SU-DHL-6 (cell line): Measurements from ENCODE around the gene NTRK2.

Experiments
- H2AFZ ChIP-seq: fragments of 200-600 bp; sonication (generic); 2 replicates; pipeline ENCODE4 v1.6.1; 2014; ENCODE audit warnings: low read depth, mild to moderate bottlenecking, moderate library complexity, mixed read lengths, antibody characterized with exemption, low read length; ENCODE audit not compliant: severe bottlenecking
- H3F3A ChIP-seq: fragments of 200-600 bp; shearing (Covaris generic); 2 replicates; pipeline ENCODE4 v1.6.0; 2016; ENCODE audit warnings: antibody characterized with exemption, mild to moderate bottlenecking; ENCODE audit not compliant: insufficient read depth
- H3K27ac ChIP-seq: fragments of 200-600 bp; sonication (generic); 2 replicates; pipeline ENCODE4 v1.5.1; 2016; ENCODE audit warnings: low read depth, mild to moderate bottlenecking, low read length, moderate library complexity, mixed read lengths
- H3K27me3 ChIP-seq: fragments of 200-600 bp; sonication (generic), shearing (Covaris generic); 2 replicates; pipeline ENCODE4 v1.6.0; 2014; ENCODE audit warnings: mild to moderate bottlenecking, low read length
- H3K36me3 ChIP-seq: fragments of 200-600 bp; sonication (generic); 2 replicates; pipeline ENCODE4 v1.6.1; 2014; ENCODE audit warnings: mild to moderate bottlenecking, low read length, mixed read lengths
- H3K4me2 ChIP-seq: fragments of 300-600, 200-600 bp; shearing (Covaris generic), sonication (generic); 2 replicates; pipeline ENCODE4 v1.6.0; 2014; ENCODE audit warnings: low read length, low read depth, mild to moderate bottlenecking; ENCODE audit not compliant: poor library complexity, severe bottlenecking
- H3K4me3 ChIP-seq: fragments of 200-600 bp; sonication (generic); 2 replicates; pipeline ENCODE4 v1.5.1; 2014; ENCODE audit warnings: antibody characterized with exemption, low read length, mild to moderate bottlenecking, mixed read lengths; ENCODE audit not compliant: insufficient read depth, poor library complexity, severe bottlenecking
- H3K79me2 ChIP-seq: fragments of 200-600 bp; sonication (generic); 2 replicates; pipeline ENCODE4 v1.6.1; 2014; ENCODE audit warnings: mild to moderate bottlenecking, low read length, moderate library complexity; ENCODE audit not compliant: insufficient read depth
- H3K9ac ChIP-seq: fragments of 200-600 bp; sonication (generic); 2 replicates; pipeline ENCODE4 v1.7.0; 2014; ENCODE audit warnings: mild to moderate bottlenecking, low read length
- H3K9me2 ChIP-seq: fragments of 200-600 bp; sonication (generic); replicated peaks from 2 replicates; pipeline ENCODE4 v1.6.1; 2014; ENCODE audit warnings: low read length; ENCODE audit not compliant: insufficient read depth
- H3K9me3 ChIP-seq: fragments of 200-600 bp; sonication (generic); 2 replicates; pipeline ENCODE4 v1.6.1; 2014; ENCODE audit warnings: low read length, mixed read lengths; ENCODE audit not compliant: insufficient read depth
- H4K20me1 ChIP-seq: fragments of 200-600 bp; sonication (generic); 2 replicates; pipeline ENCODE4 v1.6.1; 2014; ENCODE audit warnings: low read depth, mild to moderate bottlenecking, antibody characterized with exemption, low read length, moderate library complexity, mixed read lengths
- EZH2phosphoT487 ChIP-seq: fragments of 200-600 bp; sonication (generic), shearing (Covaris generic); conservative IDR thresholded peaks from 2 replicates; pipeline ENCODE4 v1.6.1; 2018; ENCODE audit warnings: mild to moderate bottlenecking, antibody characterized with exemption, low read length, moderate library complexity, mixed read lengths
- TF ChIP-seq, protein P1 (sequence below): fragments of 200-600 bp; sonication (generic); IDR thresholded peaks from one replicate; pipeline ENCODE4 v1.5.1; 2017; ENCODE audit warnings: antibody characterized with exemption, mild to moderate bottlenecking, low read length, moderate library complexity; ENCODE audit not compliant: insufficient read depth, poor library complexity, severe bottlenecking

NTRK2 gene

DNA sequence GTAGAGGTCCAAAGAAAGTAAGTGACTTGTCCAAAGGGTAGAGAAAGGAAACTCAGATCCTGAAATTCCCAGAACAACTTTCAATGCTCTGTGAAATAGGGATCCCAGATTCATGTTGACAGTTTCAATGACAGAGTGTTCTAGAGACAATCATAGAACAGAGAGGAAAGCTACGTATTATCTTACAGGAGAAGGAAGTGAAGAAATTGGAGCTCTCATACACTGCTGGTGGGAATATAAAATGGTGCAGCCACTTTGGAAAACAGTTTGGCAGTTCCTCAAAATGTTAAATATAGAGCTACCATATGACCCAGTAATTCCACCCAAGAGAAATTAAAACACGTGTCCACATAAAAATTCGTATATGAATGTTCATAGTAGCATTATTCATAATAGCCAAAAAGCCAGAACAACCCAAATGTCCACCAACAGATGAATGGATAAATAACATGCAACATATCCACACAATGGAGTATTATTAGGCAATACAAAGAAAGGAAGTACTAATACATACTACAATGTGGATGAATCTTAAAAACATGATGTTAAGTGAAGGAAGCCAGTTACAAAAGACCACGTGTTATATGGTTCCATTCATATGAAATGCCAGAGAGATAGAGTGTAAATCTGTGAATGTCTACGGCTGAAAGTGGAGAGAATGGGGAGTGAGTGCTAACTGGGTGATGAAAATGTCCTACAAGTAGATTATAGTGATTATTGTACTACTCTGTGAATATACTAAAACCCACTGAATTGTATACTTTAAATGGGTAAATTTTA lies 197.1 kb downstream of the NTRK2 start:
- no peaks in the 10 kb centered on the region for H3K9me3 ChIP-seq
- TF ChIP-seq, protein P1, sequence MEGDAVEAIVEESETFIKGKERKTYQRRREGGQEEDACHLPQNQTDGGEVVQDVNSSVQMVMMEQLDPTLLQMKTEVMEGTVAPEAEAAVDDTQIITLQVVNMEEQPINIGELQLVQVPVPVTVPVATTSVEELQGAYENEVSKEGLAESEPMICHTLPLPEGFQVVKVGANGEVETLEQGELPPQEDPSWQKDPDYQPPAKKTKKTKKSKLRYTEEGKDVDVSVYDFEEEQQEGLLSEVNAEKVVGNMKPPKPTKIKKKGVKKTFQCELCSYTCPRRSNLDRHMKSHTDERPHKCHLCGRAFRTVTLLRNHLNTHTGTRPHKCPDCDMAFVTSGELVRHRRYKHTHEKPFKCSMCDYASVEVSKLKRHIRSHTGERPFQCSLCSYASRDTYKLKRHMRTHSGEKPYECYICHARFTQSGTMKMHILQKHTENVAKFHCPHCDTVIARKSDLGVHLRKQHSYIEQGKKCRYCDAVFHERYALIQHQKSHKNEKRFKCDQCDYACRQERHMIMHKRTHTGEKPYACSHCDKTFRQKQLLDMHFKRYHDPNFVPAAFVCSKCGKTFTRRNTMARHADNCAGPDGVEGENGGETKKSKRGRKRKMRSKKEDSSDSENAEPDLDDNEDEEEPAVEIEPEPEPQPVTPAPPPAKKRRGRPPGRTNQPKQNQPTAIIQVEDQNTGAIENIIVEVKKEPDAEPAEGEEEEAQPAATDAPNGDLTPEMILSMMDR = no peak
- TF ChIP-seq EZH2phosphoT487 = no peak
- no peaks in the 10 kb centered on the region for H3K9me2 ChIP-seq
- H3K9ac ChIP-seq = no peak overlapping the region
- H3K4me3 ChIP-seq = no peak overlapping the region
- no peaks in the 10 kb centered on the region for H3K27me3 ChIP-seq
- no peaks in the 10 kb centered on the region for H3K36me3 ChIP-seq
- H3K4me2 ChIP-seq = no peak overlapping the region
- no peaks in the 10 kb centered on the region for H4K20me1 ChIP-seq
- no peak overlapping the region for H2AFZ ChIP-seq
- H3F3A ChIP-seq = no peaks in the 10 kb centered on the region
- H3K27ac ChIP-seq = no peak overlapping the region
- no peaks in the 10 kb centered on the region for H3K79me2 ChIP-seq

DNA sequence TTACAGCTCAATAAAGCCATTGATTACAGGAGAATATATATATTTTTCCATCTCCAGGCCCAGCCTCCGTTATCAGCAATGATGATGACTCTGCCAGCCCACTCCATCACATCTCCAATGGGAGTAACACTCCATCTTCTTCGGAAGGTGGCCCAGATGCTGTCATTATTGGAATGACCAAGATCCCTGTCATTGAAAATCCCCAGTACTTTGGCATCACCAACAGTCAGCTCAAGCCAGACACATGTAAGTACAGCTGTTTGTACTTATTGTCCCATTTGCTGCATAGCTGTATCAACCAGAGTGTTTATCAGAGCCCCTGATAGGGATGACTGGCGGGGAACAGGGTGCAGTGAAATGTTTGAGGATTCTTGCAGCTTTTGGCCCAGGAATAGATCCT lies 197.7 kb downstream of the NTRK2 start:
- no peaks in the 10 kb centered on the region for H3K79me2 ChIP-seq
- H2AFZ ChIP-seq = no peak overlapping the region
- H3K9me2 ChIP-seq = no peaks in the 10 kb centered on the region
- H3F3A ChIP-seq = no peaks in the 10 kb centered on the region
- H3K9me3 ChIP-seq = no peaks in the 10 kb centered on the region
- H3K4me3 ChIP-seq = no peak overlapping the region
- H3K27ac ChIP-seq = no peak overlapping the region
- H3K27me3 ChIP-seq = no peaks in the 10 kb centered on the region
- TF ChIP-seq, protein P1 = no peak
- no peak for TF ChIP-seq EZH2phosphoT487
- H4K20me1 ChIP-seq = no peaks in the 10 kb centered on the region
- no peak overlapping the region for H3K4me2 ChIP-seq
- H3K9ac ChIP-seq = no peak overlapping the region
- H3K36me3 ChIP-seq = no peaks in the 10 kb centered on the region

DNA sequence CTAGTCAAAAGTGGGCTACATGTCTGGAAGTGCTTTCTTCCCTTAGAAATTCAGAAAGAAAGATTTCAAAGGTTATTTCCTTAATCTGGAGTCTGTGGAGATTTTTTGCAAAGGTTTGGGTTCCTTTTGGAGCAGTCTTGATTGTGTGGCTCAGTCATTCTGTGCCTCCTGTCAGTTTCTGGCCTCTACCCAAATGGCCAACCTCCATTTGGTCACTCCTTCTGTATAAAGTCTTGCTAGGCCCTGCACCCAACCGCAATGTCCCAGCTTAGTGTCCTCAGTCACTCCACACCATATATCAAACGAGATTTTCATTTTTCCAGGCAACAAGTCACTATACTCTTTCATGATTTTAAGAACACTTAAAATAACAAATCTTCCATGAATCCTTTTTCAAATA lies 199.6 kb downstream of the NTRK2 start:
- H3K9ac ChIP-seq = no peak overlapping the region
- H3K4me2 ChIP-seq = no peak overlapping the region
- no peaks in the 10 kb centered on the region for H4K20me1 ChIP-seq
- no peaks in the 10 kb centered on the region for H3K79me2 ChIP-seq
- H3K36me3 ChIP-seq = no peaks in the 10 kb centered on the region
- H3K4me3 ChIP-seq = no peak overlapping the region
- no peaks in the 10 kb centered on the region for H3K9me2 ChIP-seq
- H3K9me3 ChIP-seq = no peaks in the 10 kb centered on the region
- no peaks in the 10 kb centered on the region for H3K27me3 ChIP-seq
- TF ChIP-seq, protein P1 = no peak
- no peak for TF ChIP-seq EZH2phosphoT487
- H2AFZ ChIP-seq = no peak overlapping the region
- no peak overlapping the region for H3K27ac ChIP-seq
- no peaks in the 10 kb centered on the region for H3F3A ChIP-seq
